Measurements from ENCODE around the gene STK10. TPM values are rescaled to one million over a fixed set of nuclear protein-coding genes. Genes with fewer than 3 reads are reported as not detected.

Gene STK10
- total RNA-seq, 1 donor from 2014 or later = 60.2 TPM

DNA sequence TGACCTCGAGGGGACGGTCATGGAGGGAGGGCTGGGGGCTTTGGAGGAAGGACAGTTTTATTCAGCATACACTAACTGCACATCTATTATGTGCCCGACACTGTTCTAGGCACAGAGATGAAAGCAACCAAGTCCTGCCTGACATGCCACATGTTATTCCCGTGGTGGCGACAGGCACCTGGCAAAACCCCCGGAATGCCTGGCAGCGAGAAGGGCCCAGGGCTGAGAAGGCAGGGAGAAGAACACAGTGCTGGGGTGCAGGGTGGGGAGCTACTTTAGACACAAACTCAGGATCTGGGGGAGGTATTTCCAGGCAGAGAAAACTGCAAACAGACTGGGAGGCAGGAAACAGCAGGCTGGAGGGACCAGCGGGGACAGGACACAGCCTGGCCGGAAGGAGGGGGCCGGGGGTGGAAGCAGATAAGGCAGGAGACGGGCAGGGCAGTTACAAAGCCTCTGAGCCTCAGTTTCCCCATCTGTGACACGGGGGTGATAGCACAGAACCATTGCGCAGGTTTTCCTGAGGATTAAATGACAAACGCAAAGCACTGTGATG, 77.7 kb downstream of the STK10 start:
- H3K27ac ChIP-seq (ENCODE audit: low read depth, low read length) = peak overlapping the region; percentile 71
- H3K27ac Mint-ChIP-seq (ENCODE audit: unreplicated experiment) = peak overlapping the region; percentile 18
- H3K4me1 Mint-ChIP-seq (ENCODE audit: low read depth, unreplicated experiment) = peaks cover 50% of the 10 kb centered on the region

DNA sequence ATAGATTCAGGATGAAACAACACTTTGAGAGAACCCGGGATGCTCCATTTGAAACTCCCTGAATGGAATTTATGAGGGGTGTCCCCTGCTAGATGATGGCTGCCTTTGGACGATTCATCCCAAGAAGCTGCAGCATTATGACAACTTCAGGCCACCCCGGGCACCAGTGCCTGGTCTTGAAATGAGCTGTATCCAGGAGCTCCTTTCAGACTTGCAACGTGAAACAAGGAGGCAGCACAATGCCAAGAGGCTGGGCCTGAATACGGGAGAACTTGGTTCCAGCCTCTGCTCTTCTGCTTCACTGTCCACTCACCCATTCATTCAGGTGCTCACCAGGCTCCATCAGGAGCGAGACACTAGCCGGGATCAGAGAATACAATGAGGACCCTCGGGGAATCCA, 78.3 kb downstream of the STK10 start:
- H2AFZ ChIP-seq (ENCODE audit: low read depth, low read length) = no peak overlapping the region
- Mint-ChIP-seq H3K9me3 (ENCODE audit: unreplicated experiment) (no peaks in the 10 kb centered on the region), H3K4me1 (ENCODE audit: low read depth, unreplicated experiment) (peaks cover 52% of the 10 kb centered on the region), H3K36me3 (ENCODE audit: low read depth, unreplicated experiment) (peaks cover 1% of the 10 kb centered on the region), H3K4me3 (ENCODE audit: unreplicated experiment) (peak overlapping the region; percentile 62), H3K27me3 (ENCODE audit: low read depth, unreplicated experiment) (no peaks in the 10 kb centered on the region), H3K27ac (ENCODE audit: unreplicated experiment) (peak overlapping the region; percentile 84)
- no peak overlapping the region for H3K4me3 ChIP-seq (ENCODE audit: insufficient read depth, low read depth, low read length)
- H3K36me3 ChIP-seq (ENCODE audit: insufficient read depth, low read length) = peaks cover 6% of the 10 kb centered on the region
- peaks cover 54% of the 10 kb centered on the region for H3K4me1 ChIP-seq (ENCODE audit: insufficient read depth, low read length)
- DNase-seq (ENCODE audit: low read depth) (no peak), FAIRE-seq (no peak)
- peaks cover 5% of the 10 kb centered on the region for H3K79me2 ChIP-seq (ENCODE audit: insufficient read depth, low read length)
- H3K27me3 ChIP-seq (ENCODE audit: insufficient read depth, low read length) = no peaks in the 10 kb centered on the region
- TF ChIP-seq, protein P1, sequence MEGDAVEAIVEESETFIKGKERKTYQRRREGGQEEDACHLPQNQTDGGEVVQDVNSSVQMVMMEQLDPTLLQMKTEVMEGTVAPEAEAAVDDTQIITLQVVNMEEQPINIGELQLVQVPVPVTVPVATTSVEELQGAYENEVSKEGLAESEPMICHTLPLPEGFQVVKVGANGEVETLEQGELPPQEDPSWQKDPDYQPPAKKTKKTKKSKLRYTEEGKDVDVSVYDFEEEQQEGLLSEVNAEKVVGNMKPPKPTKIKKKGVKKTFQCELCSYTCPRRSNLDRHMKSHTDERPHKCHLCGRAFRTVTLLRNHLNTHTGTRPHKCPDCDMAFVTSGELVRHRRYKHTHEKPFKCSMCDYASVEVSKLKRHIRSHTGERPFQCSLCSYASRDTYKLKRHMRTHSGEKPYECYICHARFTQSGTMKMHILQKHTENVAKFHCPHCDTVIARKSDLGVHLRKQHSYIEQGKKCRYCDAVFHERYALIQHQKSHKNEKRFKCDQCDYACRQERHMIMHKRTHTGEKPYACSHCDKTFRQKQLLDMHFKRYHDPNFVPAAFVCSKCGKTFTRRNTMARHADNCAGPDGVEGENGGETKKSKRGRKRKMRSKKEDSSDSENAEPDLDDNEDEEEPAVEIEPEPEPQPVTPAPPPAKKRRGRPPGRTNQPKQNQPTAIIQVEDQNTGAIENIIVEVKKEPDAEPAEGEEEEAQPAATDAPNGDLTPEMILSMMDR (IDR thresholded peaks at IDR 0.05; ENCODE audit: insufficient read depth, low read depth, low read length) = no peak
- no peak for TF ChIP-seq EZH2 (IDR thresholded peaks at IDR 0.05; ENCODE audit: insufficient read depth, low read length)
- no peak overlapping the region for H3K27ac ChIP-seq (ENCODE audit: low read depth, low read length)
- H3K9ac ChIP-seq (ENCODE audit: low read length) = no peak overlapping the region
- no peak overlapping the region for H3K4me2 ChIP-seq (ENCODE audit: low read length)
- no peaks in the 10 kb centered on the region for H3K9me3 ChIP-seq (ENCODE audit: insufficient read depth, low read depth, low read length)
- no peaks in the 10 kb centered on the region for H4K20me1 ChIP-seq (ENCODE audit: insufficient read depth, low read length)

More for the DNA sequence above, 77.7 kb downstream of the STK10 start:
- H3K79me2 ChIP-seq (ENCODE audit: insufficient read depth, low read length) = peaks cover 5% of the 10 kb centered on the region
- no peak for DNase-seq (ENCODE audit: low read depth)
- peak overlapping the region; percentile 64 for H3K9ac ChIP-seq (ENCODE audit: low read length)
- peaks cover 6% of the 10 kb centered on the region for H3K36me3 Mint-ChIP-seq (ENCODE audit: low read depth, unreplicated experiment)
- no peak for FAIRE-seq
- no peaks in the 10 kb centered on the region for H3K9me3 Mint-ChIP-seq (ENCODE audit: unreplicated experiment)
- peaks cover 5% of the 10 kb centered on the region for H3K36me3 ChIP-seq (ENCODE audit: insufficient read depth, low read length)
- no peaks in the 10 kb centered on the region for H3K27me3 Mint-ChIP-seq (ENCODE audit: low read depth, unreplicated experiment)
- H3K27me3 ChIP-seq (ENCODE audit: insufficient read depth, low read length) = no peaks in the 10 kb centered on the region
- H4K20me1 ChIP-seq (ENCODE audit: insufficient read depth, low read length) = no peaks in the 10 kb centered on the region
- TF ChIP-seq, protein P1 (IDR thresholded peaks at IDR 0.05; ENCODE audit: insufficient read depth, low read depth, low read length) = no peak
- no peak for TF ChIP-seq EZH2 (IDR thresholded peaks at IDR 0.05; ENCODE audit: insufficient read depth, low read length)
- H3K4me3 Mint-ChIP-seq (ENCODE audit: unreplicated experiment) = no peak overlapping the region
- H3K4me2 ChIP-seq (ENCODE audit: low read length) = peak overlapping the region; percentile 63
- no peaks in the 10 kb centered on the region for H3K9me3 ChIP-seq (ENCODE audit: insufficient read depth, low read depth, low read length)
- peaks cover 54% of the 10 kb centered on the region for H3K4me1 ChIP-seq (ENCODE audit: insufficient read depth, low read length)
- H3K4me3 ChIP-seq (ENCODE audit: insufficient read depth, low read depth, low read length) = no peak overlapping the region
- H2AFZ ChIP-seq (ENCODE audit: low read depth, low read length) = no peak overlapping the region

DNA sequence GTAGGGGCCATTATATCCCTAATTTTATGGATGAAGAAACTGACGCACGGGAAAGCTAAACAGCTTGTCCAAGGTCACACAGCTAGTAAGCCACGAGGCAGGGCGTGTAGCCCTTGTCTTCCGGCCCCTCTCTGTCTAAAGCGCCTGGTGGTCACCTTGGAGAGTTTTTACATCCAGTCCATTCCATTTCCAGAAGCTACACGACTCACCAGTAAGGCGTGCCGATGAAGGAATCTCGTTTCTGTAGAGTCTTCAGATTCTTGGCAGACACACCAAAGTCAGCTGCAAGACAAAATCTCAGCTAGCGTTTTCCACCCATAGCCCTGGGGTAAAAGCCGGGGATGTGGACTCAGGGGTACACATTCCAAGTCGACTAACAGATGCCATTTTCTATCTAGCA, 80.5 kb downstream of the STK10 start:
- Histone ChIP-seq H4K20me1 (ENCODE audit: insufficient read depth, low read length) (no peaks in the 10 kb centered on the region), H3K9me3 (ENCODE audit: insufficient read depth, low read depth, low read length) (no peaks in the 10 kb centered on the region), H3K4me3 (ENCODE audit: insufficient read depth, low read depth, low read length) (peak overlapping the region; percentile 21), H3K36me3 (ENCODE audit: insufficient read depth, low read length) (peaks cover 10% of the 10 kb centered on the region), H3K27me3 (ENCODE audit: insufficient read depth, low read length) (no peaks in the 10 kb centered on the region), H3K4me2 (ENCODE audit: low read length) (peak overlapping the region; percentile 82), H3K9ac (ENCODE audit: low read length) (peak overlapping the region; percentile 62), H3K79me2 (ENCODE audit: insufficient read depth, low read length) (peaks cover 5% of the 10 kb centered on the region), H3K4me1 (ENCODE audit: insufficient read depth, low read length) (peaks cover 57% of the 10 kb centered on the region), H2AFZ (ENCODE audit: low read depth, low read length) (no peak overlapping the region), H3K27ac (ENCODE audit: low read depth, low read length) (peak overlapping the region; percentile 56)
- DNase-seq (ENCODE audit: low read depth) = peak; percentile 91
- Mint-ChIP-seq H3K9me3 (ENCODE audit: unreplicated experiment) (no peaks in the 10 kb centered on the region), H3K4me3 (ENCODE audit: unreplicated experiment) (no peak overlapping the region), H3K36me3 (ENCODE audit: low read depth, unreplicated experiment) (peaks cover 2% of the 10 kb centered on the region), H3K27me3 (ENCODE audit: low read depth, unreplicated experiment) (no peaks in the 10 kb centered on the region), H3K4me1 (ENCODE audit: low read depth, unreplicated experiment) (peaks cover 54% of the 10 kb centered on the region), H3K27ac (ENCODE audit: unreplicated experiment) (peak overlapping the region; percentile 78)
- TF ChIP-seq EZH2 (IDR thresholded peaks at IDR 0.05; ENCODE audit: insufficient read depth, low read length) = no peak
- TF ChIP-seq, protein P1 (IDR thresholded peaks at IDR 0.05; ENCODE audit: insufficient read depth, low read depth, low read length) = peak; percentile 32
- FAIRE-seq = peak; percentile 72
